GM19023 (cell line): ENCODE data around the gene VASN.
"Not testable (repeated sequence)": the region's sequence is repeated elsewhere in the genome, so short reads cannot be mapped to it uniquely, and the experiment has no call there.

Experiments
- ATAC-seq: cut with Tn5 transposase; IDR thresholded peaks from one replicate; pipeline ENCODE4 v1.9.1; 2021; ENCODE audit warnings: mild to moderate bottlenecking, moderate library complexity; ENCODE audit not compliant: unreplicated experiment

VASN gene

GRCh38 chr16:4336701-4337539 lies 34.7 kb upstream of the VASN start:
- no peak for ATAC-seq

GRCh38 chr16:4337540-4338088 lies 34.0 kb upstream of the VASN start:
- no peak for ATAC-seq

GRCh38 chr16:4338125-4338582 lies 33.5 kb upstream of the VASN start:
- ATAC-seq = no peak

GRCh38 chr16:4338712-4339299 lies 32.8 kb upstream of the VASN start:
- ATAC-seq = no peak

GRCh38 chr16:4339455-4339854 lies 32.2 kb upstream of the VASN start:
- ATAC-seq = no peak

- ATAC-seq = no peak
Observed at GRCh38 chr16:4339909-4340308, 31.7 kb upstream of the VASN start.

- no peak for ATAC-seq
Observed at GRCh38 chr16:4340443-4340842, 31.2 kb upstream of the VASN start.

- ATAC-seq = no peak
Observed at GRCh38 chr16:4341250-4341649, 30.4 kb upstream of the VASN start.

- no peak for ATAC-seq
Observed at GRCh38 chr16:4342866-4343744, 28.5 kb upstream of the VASN start.

GRCh38 chr16:4344300-4344982 lies 27.2 kb upstream of the VASN start:
- ATAC-seq = not testable (repeated sequence)

GRCh38 chr16:4344983-4345835 lies 26.4 kb upstream of the VASN start:
- ATAC-seq = no peak

- no peak for ATAC-seq
Observed at GRCh38 chr16:4345836-4346781, 25.5 kb upstream of the VASN start.

- no peak for ATAC-seq
Observed at GRCh38 chr16:4347010-4347409, 24.6 kb upstream of the VASN start.

GRCh38 chr16:4347765-4348509 lies 23.7 kb upstream of the VASN start:
- ATAC-seq = no peak

- no peak for ATAC-seq
Observed at GRCh38 chr16:4349332-4349731, 22.3 kb upstream of the VASN start.

GRCh38 chr16:4350365-4350786 lies 21.3 kb upstream of the VASN start:
- ATAC-seq = peak; percentile 12

- ATAC-seq = peak; percentile 91
Observed at GRCh38 chr16:4350787-4351659, 20.6 kb upstream of the VASN start, which contains the start of gene PAM16. PAM16 (minus strand) TSS chr16:4351321; CDS start chr16:4351234, 87 bp downstream.
